Aorta (tissue), 5 donors: ENCODE data around the gene PTPRR. TPM values are rescaled to one million over a fixed set of nuclear protein-coding genes. Genes with fewer than 3 reads are reported as not detected.
A peak's percentile ranks its signal among the peaks of the same experiment; 100 is the strongest.

Source experiments
- ATAC-seq: fragments of 200-7000 bp; cut with Tn5 transposase; one replicate; pipeline ENCODE4 v1.9.1; 2022; ENCODE audit warnings: moderate library complexity; ENCODE audit not compliant: low FRiP score
- DNase-seq, 2 donors: peaks; one replicate each; pipeline ENCODE4 v3.0.0-alpha.2; 2020
- H3K27ac ChIP-seq, 2 donors: one replicate each; pipeline ENCODE4 v1.5.1; 2013; ENCODE audit warnings: low read length in 2 of 2, mild to moderate bottlenecking in 2 of 2, moderate library complexity in 2 of 2, control low read depth in 1 of 2, inconsistent platforms in 1 of 2, low read depth in 1 of 2
- H3K27me3 ChIP-seq, 2 donors: one replicate each; pipeline ENCODE4 v1.6.1; 2013; ENCODE audit warnings: control low read depth in 1 of 2, low read length in 1 of 2, mild to moderate bottlenecking in 1 of 2, moderate library complexity in 1 of 2; ENCODE audit not compliant: insufficient read depth in 2 of 2, control insufficient read depth in 1 of 2
- H3K36me3 ChIP-seq, 2 donors: one replicate each; pipeline ENCODE4 v1.6.1; 2013; ENCODE audit warnings: control low read depth in 1 of 2, low read length in 1 of 2, mild to moderate bottlenecking in 1 of 2; ENCODE audit not compliant: insufficient read depth in 2 of 2, control insufficient read depth in 1 of 2
- H3K4me1 ChIP-seq, 2 donors: one replicate each; pipeline ENCODE4 v1.6.1; 2013; ENCODE audit warnings: low read length in 2 of 2, control low read depth in 1 of 2, mild to moderate bottlenecking in 1 of 2, moderate library complexity in 1 of 2; ENCODE audit not compliant: insufficient read depth in 2 of 2, control insufficient read depth in 1 of 2
- H3K4me3 ChIP-seq, 2 donors: one replicate each; pipeline ENCODE4 v1.5.1; 2013; ENCODE audit warnings: low read length in 2 of 2, control low read depth in 1 of 2, mild to moderate bottlenecking in 1 of 2
- H3K9me3 ChIP-seq: one replicate; pipeline ENCODE4 v1.6.1; 2013; ENCODE audit warnings: mild to moderate bottlenecking, low read length; ENCODE audit not compliant: control insufficient read depth
- WGBS, 2 donors: extraction: QIAGEN DNeasy Blood & Tissue Kit; methylation state at CpG; one replicate each; pipeline ENCODE4 v1.1.7; 2013; 5-methylcytosine and 5-hydroxymethylcytosine counted together
- intact Hi-C, 2 donors: fragments of 100-400 bp; cut with DNase I; formaldehyde crosslinking; loops; one replicate each; pipeline versions ENCODE4 v1.14.2 to v1.15.0; 2022
- polyA plus RNA-seq, 2 donors: library from polyadenylated mRNA; stranded (reverse); fragments of 200-250 nt; gene quantifications; one replicate each; pipeline ENCODE4 v1.2.3, GENCODE V29; 2013
- total RNA-seq, 2 donors: library from RNA; stranded (reverse); fragmentation: NEBNext Ultra II Directional; extraction: Animal tissue kit (Norgen Biotek cat#: 25700); gene quantifications; one replicate each; pipeline ENCODE4 v1.2.1, GENCODE V29; 2021
- donor health status: healthy with polysubstance abuse.
- donor health status: Bipolar disorder and iron deficiency.
- donor health status: DM: no; HTN: no; CAD: no.
- donor health status: DM: no; HTN: no; CAD: no.
- donor health status: DM: yes; HTN: yes; CAD: no.

PTPRR gene
- total and polyA plus RNA-seq, 4 donors, result 0.23 to 1.8 (median 0.47) TPM

GRCh38 chr12:70590549-70591226, 329.9 kb downstream of the PTPRR start:
- no peaks in the 10 kb centered on the region for H3K27me3 ChIP-seq
- no peaks in the 10 kb centered on the region for H3K36me3 ChIP-seq
- no peaks in the 10 kb centered on the region for H3K9me3 ChIP-seq
- intact Hi-C loops, result loop anchor here (2.0 to 10.0 kb wide), 4 partner anchors 130 to 424 kb away; no protein-coding TSS in a partner anchor
- WGBS, 2 donors, result 81 to 84% methylated on average over 4 of the region's 4 CpGs
- no peak for DNase-seq
- no peaks in the 10 kb centered on the region for H3K4me1 ChIP-seq
- H3K27ac ChIP-seq, result no peak overlapping the region
- ATAC-seq, result no peak
- H3K4me3 ChIP-seq, result no peak overlapping the region

GRCh38 chr12:70590051-70590450, 330.5 kb downstream of the PTPRR start:
- H3K27me3 ChIP-seq, result no peaks in the 10 kb centered on the region
- ATAC-seq, result peak; percentile 87
- H3K4me3 ChIP-seq, result no peak overlapping the region
- H3K36me3 ChIP-seq, result no peaks in the 10 kb centered on the region
- no peak overlapping the region for H3K27ac ChIP-seq
- H3K9me3 ChIP-seq, result no peaks in the 10 kb centered on the region
- WGBS, 2 donors, result 31% methylated on average over 6 of the region's 6 CpGs
- intact Hi-C loops, result loop anchor here (2.0 to 10.0 kb wide), 4 partner anchors 131 to 425 kb away; no protein-coding TSS in a partner anchor
- peak; percentile 73 to 89 for DNase-seq
- no peaks in the 10 kb centered on the region for H3K4me1 ChIP-seq

Other genes with a start within 250 kb of the PTPRR start
- gene TSPAN8, start 237.3 kb upstream of the PTPRR start, total RNA-seq, result 1 to 10 TPM; 1.4 to 7.5 TPM
- gene TSPAN8, start 237.3 kb upstream of the PTPRR start, polyA plus RNA-seq, result 100 to 1,000 TPM in 1 of 2 donors, 10 to 100 TPM in 1; 16.2 to 187 TPM